ENCODE data around the gene CLNS1A.
"Not testable (repeated sequence)": the region's sequence is repeated elsewhere in the genome, so short reads cannot be mapped to it uniquely, and the experiment has no call there.

The CLNS1A gene

GRCh38 chr11:77617892-77618291 lies 19.7 kb downstream of the CLNS1A start:
- no peak for DNase-seq (ENCODE audit: low read depth)

GRCh38 chr11:77611921-77612320 lies 25.7 kb downstream of the CLNS1A start:
- no peak for DNase-seq (ENCODE audit: low read depth)

GRCh38 chr11:77609234-77609633 lies 28.4 kb downstream of the CLNS1A start:
- no peak for DNase-seq (ENCODE audit: low read depth)

GRCh38 chr11:77604281-77604680 lies 33.3 kb downstream of the CLNS1A start:
- DNase-seq (ENCODE audit: low read depth): no peak

GRCh38 chr11:77602381-77603088 lies 35.1 kb downstream of the CLNS1A start:
- no peak for DNase-seq (ENCODE audit: low read depth)

GRCh38 chr11:77598195-77598594 lies 39.4 kb downstream of the CLNS1A start:
- no peak for DNase-seq (ENCODE audit: low read depth)

GRCh38 chr11:77596626-77597025 lies 41.0 kb downstream of the CLNS1A start:
- no peak for DNase-seq (ENCODE audit: low read depth)

GRCh38 chr11:77593883-77594282 lies 43.7 kb downstream of the CLNS1A start:
- DNase-seq (ENCODE audit: low read depth): no peak

- no peak for DNase-seq (ENCODE audit: low read depth)
These were observed 44.9 kb downstream of the CLNS1A start for GRCh38 chr11:77592727-77593126.

GRCh38 chr11:77590194-77590782 lies 47.3 kb downstream of the CLNS1A start:
- no peak for DNase-seq (ENCODE audit: low read depth)

GRCh38 chr11:77589521-77590193 lies 47.9 kb downstream of the CLNS1A start, which contains the start of gene AQP11:
TSS of gene AQP11 (plus strand) at chr11:77589953. CDS start at chr11:77589993, 40 bp downstream.
- DNase-seq (ENCODE audit: low read depth): peak; percentile 45

GRCh38 chr11:77589181-77589520 lies 48.4 kb downstream of the CLNS1A start:
- no peak for DNase-seq (ENCODE audit: low read depth)

- no peak for DNase-seq (ENCODE audit: low read depth)
These were observed 56.8 kb downstream of the CLNS1A start for GRCh38 chr11:77580712-77581337.

GRCh38 chr11:77575428-77575827 lies 62.2 kb downstream of the CLNS1A start:
- not testable (repeated sequence) for DNase-seq (ENCODE audit: low read depth)

GRCh38 chr11:77570896-77571295 lies 66.7 kb downstream of the CLNS1A start:
- DNase-seq (ENCODE audit: low read depth): not testable (repeated sequence)

- DNase-seq (ENCODE audit: low read depth): no peak
These were observed 67.9 kb downstream of the CLNS1A start for GRCh38 chr11:77569676-77570070.

GRCh38 chr11:77568916-77569675 lies 68.5 kb downstream of the CLNS1A start:
- DNase-seq (ENCODE audit: low read depth): no peak

GRCh38 chr11:77568306-77568705 lies 69.3 kb downstream of the CLNS1A start:
- DNase-seq (ENCODE audit: low read depth): no peak
